HEK293 (cell line): ENCODE measurements around the gene ZNF644.

Source experiments
- CTCF ChIP-seq: fragments of 450-650 bp; formaldehyde crosslinking; IDR thresholded peaks from 2 replicates; pipeline ENCODE4 v1.5.1; 2016; ENCODE audit warnings: missing biosample characterization, missing genetic modification characterization
- TSHZ1 ChIP-seq: fragments of 450-650 bp; formaldehyde crosslinking; IDR thresholded peaks from 2 replicates; pipeline ENCODE4 v1.5.1; 2016; ENCODE audit warnings: missing biosample characterization, missing genetic modification characterization, borderline replicate concordance
- ZNF138 ChIP-seq: fragments of 450-650 bp; formaldehyde crosslinking; IDR thresholded peaks from 2 replicates; pipeline ENCODE4 v1.5.1; 2016; ENCODE audit warnings: missing biosample characterization, missing genetic modification characterization, borderline replicate concordance
- ZNF248 ChIP-seq: fragments of 450-650 bp; formaldehyde crosslinking; IDR thresholded peaks from 2 replicates; pipeline ENCODE4 v1.5.1; 2017; ENCODE audit warnings: missing biosample characterization, missing genetic modification characterization
- ZNF416 ChIP-seq: fragments of 450-650 bp; formaldehyde crosslinking; IDR thresholded peaks from 2 replicates; pipeline ENCODE4 v1.5.1; 2016; ENCODE audit warnings: missing biosample characterization, missing genetic modification characterization

GRCh38 chr1:91007092-91007491 is 14.7 kb downstream of the ZNF644 start:
- TF ChIP-seq ZNF138 (tag by site-specific recombination) (no peak), TSHZ1 (tag by site-specific recombination) (no peak), ZNF248 (tag by site-specific recombination) (no peak), CTCF (tag by site-specific recombination) (no peak), ZNF416 (tag by site-specific recombination) (no peak)
